Measurements from ENCODE around the gene GPC6. TPM values are rescaled to one million over a fixed set of nuclear protein-coding genes. Genes with fewer than 3 reads are reported as not detected.

GPC6 gene
- total RNA-seq, 1 donor = 77.8 TPM

GRCh38 chr13:93307651-93308050 is 81.0 kb downstream of the GPC6 start:
- Histone ChIP-seq H3K4me3 (ENCODE audit: insufficient read depth, low read length) (no peak overlapping the region), H3K79me2 (ENCODE audit: insufficient read depth, low read length) (no peaks in the 10 kb centered on the region), H3K9me3 (ENCODE audit: low read depth, low read length) (no peaks in the 10 kb centered on the region), H2AFZ (ENCODE audit: low read length) (no peak overlapping the region), H3K4me2 (ENCODE audit: insufficient read depth, low read length) (no peak overlapping the region), H3K36me3 (ENCODE audit: insufficient read depth, low read length) (no peaks in the 10 kb centered on the region), H3K27ac (ENCODE audit: low read depth, low read length) (no peak overlapping the region), H3K27me3 (ENCODE audit: insufficient read depth, low read length) (no peaks in the 10 kb centered on the region), H3K4me1 (ENCODE audit: insufficient read depth, low read length) (peaks cover 31% of the 10 kb centered on the region), H4K20me1 (ENCODE audit: insufficient read depth, low read length) (no peaks in the 10 kb centered on the region)
- DNase-seq (ENCODE audit: insufficient read length, low spot score, missing footprints) = no peak
- TF ChIP-seq CTCF (IDR thresholded peaks at IDR 0.05; ENCODE audit: extremely low read depth, low read depth, low read length) = no peak

DNA sequence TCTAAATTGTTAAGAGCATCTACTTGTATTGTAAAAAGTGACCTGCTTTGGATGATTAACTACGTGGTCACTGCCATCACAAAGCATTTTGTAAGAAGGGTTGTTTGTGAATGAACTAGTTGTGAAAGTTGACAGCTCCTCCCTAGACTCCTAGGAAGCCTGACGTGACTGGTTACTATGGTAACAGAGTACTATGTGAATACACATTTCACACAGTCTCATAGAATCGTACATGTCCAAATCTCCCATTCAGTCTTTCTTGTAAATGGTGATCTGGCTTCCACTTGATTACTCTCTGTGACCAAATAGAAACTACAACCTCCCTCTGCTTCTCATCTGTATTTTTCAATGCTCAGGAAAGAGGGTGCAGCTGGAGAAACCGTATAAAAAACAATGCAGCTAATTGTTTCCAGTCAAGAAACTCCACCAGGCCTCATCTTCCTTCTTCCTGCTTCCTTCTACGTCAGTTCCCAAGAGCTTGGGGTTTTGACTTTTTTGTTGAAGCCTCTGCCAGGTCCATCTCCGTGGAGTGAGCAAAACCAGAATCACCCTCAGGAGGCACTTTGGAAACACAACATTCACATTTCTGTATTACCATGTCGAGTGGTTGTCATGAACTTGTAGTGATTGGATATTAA is 83.4 kb downstream of the GPC6 start:
- Histone ChIP-seq H3K27me3 (ENCODE audit: insufficient read depth, low read length) (no peaks in the 10 kb centered on the region), H3K27ac (ENCODE audit: low read depth, low read length) (peak overlapping the region; percentile 76), H2AFZ (ENCODE audit: low read length) (peak overlapping the region; percentile 73), H3K9me3 (ENCODE audit: low read depth, low read length) (no peaks in the 10 kb centered on the region), H3K79me2 (ENCODE audit: insufficient read depth, low read length) (no peaks in the 10 kb centered on the region), H3K4me2 (ENCODE audit: insufficient read depth, low read length) (peak overlapping the region; percentile 32), H3K4me1 (ENCODE audit: insufficient read depth, low read length) (peaks cover 31% of the 10 kb centered on the region), H3K4me3 (ENCODE audit: insufficient read depth, low read length) (peak overlapping the region; percentile 20), H3K36me3 (ENCODE audit: insufficient read depth, low read length) (no peaks in the 10 kb centered on the region), H4K20me1 (ENCODE audit: insufficient read depth, low read length) (no peaks in the 10 kb centered on the region)
- peak; percentile 86 for DNase-seq (ENCODE audit: insufficient read length, low spot score, missing footprints)
- TF ChIP-seq CTCF (IDR thresholded peaks at IDR 0.05; ENCODE audit: extremely low read depth, low read depth, low read length) = no peak

DNA sequence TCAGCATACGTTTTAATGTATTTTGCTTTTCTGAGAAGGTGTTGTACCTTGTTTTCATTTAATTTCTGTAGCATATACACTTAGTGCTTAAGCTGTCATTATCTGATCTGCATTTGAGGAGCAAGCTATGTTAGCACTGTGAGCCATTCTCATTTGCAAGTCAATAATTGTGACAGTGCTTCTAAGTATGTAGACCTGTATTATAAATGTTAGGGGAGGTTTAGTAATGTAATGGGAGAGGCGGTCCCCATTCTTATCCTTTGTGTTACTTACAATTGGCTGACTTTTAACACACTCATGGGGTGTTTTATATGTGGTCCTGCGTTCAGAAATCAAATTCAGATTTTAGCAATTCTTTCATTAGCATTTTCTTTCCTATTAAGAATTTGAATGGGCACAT is 90.2 kb downstream of the GPC6 start:
- Histone ChIP-seq H3K4me2 (ENCODE audit: insufficient read depth, low read length) (no peak overlapping the region), H4K20me1 (ENCODE audit: insufficient read depth, low read length) (no peaks in the 10 kb centered on the region), H2AFZ (ENCODE audit: low read length) (no peak overlapping the region), H3K4me3 (ENCODE audit: insufficient read depth, low read length) (no peak overlapping the region), H3K27me3 (ENCODE audit: insufficient read depth, low read length) (no peaks in the 10 kb centered on the region), H3K79me2 (ENCODE audit: insufficient read depth, low read length) (no peaks in the 10 kb centered on the region), H3K27ac (ENCODE audit: low read depth, low read length) (no peak overlapping the region), H3K36me3 (ENCODE audit: insufficient read depth, low read length) (no peaks in the 10 kb centered on the region), H3K4me1 (ENCODE audit: insufficient read depth, low read length) (no peaks in the 10 kb centered on the region), H3K9me3 (ENCODE audit: low read depth, low read length) (no peaks in the 10 kb centered on the region)
- TF ChIP-seq CTCF (IDR thresholded peaks at IDR 0.05; ENCODE audit: extremely low read depth, low read depth, low read length) = no peak
- DNase-seq (ENCODE audit: insufficient read length, low spot score, missing footprints) = no peak

DNA sequence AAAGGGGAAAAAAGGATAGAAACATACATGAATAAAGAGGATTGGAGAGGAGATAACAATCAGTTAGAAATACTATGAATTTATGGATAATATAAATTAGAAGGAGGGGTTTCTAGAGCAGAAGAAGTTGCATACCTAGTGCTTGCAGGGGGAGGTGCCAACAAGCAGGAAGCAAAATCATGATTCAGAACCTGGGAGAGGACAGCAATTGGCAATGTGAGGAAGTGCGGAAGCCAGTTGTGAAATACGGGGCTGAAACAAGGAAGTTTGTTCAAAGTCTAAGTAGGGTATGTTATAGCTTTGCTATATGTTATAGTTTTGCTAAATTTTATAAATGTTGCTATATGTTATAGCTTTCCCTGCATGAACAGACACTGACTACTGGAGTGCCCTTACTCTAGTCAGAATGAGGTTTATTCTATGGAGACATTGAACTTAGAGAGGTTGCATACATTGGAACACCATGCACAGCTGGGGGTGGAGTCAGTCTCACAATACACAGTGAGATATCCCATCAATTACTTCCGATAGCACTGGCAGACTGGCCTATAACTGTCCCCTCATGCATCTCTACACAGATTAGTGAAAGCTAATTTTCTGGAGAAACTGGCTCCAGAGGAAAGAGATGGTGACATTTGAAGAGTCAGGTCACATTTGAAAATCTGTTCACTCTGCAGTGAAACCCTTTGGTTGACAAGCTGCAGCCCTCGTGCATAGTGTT is 92.1 kb downstream of the GPC6 start:
- no peak for TF ChIP-seq CTCF (IDR thresholded peaks at IDR 0.05; ENCODE audit: extremely low read depth, low read depth, low read length)
- Histone ChIP-seq H3K4me2 (ENCODE audit: insufficient read depth, low read length) (no peak overlapping the region), H3K36me3 (ENCODE audit: insufficient read depth, low read length) (no peaks in the 10 kb centered on the region), H3K27ac (ENCODE audit: low read depth, low read length) (no peak overlapping the region), H3K4me3 (ENCODE audit: insufficient read depth, low read length) (no peak overlapping the region), H3K27me3 (ENCODE audit: insufficient read depth, low read length) (no peaks in the 10 kb centered on the region), H3K79me2 (ENCODE audit: insufficient read depth, low read length) (no peaks in the 10 kb centered on the region), H3K9me3 (ENCODE audit: low read depth, low read length) (no peaks in the 10 kb centered on the region), H3K4me1 (ENCODE audit: insufficient read depth, low read length) (no peaks in the 10 kb centered on the region), H4K20me1 (ENCODE audit: insufficient read depth, low read length) (no peaks in the 10 kb centered on the region), H2AFZ (ENCODE audit: low read length) (no peak overlapping the region)
- no peak for DNase-seq (ENCODE audit: insufficient read length, low spot score, missing footprints)

Data from osteoblast (primary cell).